ENCODE results near the gene PADI3.

Gene PADI3

GRCh38 chr1:17290553-17290952 is 41.7 kb downstream of the PADI3 start:
- no peak for TF ChIP-seq YY1 (IDR thresholded peaks at IDR 0.05; ENCODE audit: low read depth)
- TF ChIP-seq CREB1 (IDR thresholded peaks at IDR 0.05; ENCODE audit: low read depth) = no peak
- TF ChIP-seq TAF1 (IDR thresholded peaks at IDR 0.05; ENCODE audit: low read depth) = no peak
- TF ChIP-seq, protein P1, sequence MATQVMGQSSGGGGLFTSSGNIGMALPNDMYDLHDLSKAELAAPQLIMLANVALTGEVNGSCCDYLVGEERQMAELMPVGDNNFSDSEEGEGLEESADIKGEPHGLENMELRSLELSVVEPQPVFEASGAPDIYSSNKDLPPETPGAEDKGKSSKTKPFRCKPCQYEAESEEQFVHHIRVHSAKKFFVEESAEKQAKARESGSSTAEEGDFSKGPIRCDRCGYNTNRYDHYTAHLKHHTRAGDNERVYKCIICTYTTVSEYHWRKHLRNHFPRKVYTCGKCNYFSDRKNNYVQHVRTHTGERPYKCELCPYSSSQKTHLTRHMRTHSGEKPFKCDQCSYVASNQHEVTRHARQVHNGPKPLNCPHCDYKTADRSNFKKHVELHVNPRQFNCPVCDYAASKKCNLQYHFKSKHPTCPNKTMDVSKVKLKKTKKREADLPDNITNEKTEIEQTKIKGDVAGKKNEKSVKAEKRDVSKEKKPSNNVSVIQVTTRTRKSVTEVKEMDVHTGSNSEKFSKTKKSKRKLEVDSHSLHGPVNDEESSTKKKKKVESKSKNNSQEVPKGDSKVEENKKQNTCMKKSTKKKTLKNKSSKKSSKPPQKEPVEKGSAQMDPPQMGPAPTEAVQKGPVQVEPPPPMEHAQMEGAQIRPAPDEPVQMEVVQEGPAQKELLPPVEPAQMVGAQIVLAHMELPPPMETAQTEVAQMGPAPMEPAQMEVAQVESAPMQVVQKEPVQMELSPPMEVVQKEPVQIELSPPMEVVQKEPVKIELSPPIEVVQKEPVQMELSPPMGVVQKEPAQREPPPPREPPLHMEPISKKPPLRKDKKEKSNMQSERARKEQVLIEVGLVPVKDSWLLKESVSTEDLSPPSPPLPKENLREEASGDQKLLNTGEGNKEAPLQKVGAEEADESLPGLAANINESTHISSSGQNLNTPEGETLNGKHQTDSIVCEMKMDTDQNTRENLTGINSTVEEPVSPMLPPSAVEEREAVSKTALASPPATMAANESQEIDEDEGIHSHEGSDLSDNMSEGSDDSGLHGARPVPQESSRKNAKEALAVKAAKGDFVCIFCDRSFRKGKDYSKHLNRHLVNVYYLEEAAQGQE (IDR thresholded peaks at IDR 0.05; ENCODE audit: low read depth) = no peak
- TF ChIP-seq USF1 (IDR thresholded peaks at IDR 0.05) = no peak
- TF ChIP-seq FOXM1 (IDR thresholded peaks at IDR 0.05; ENCODE audit: borderline replicate concordance, low read depth) = no peak
- no peak for TF ChIP-seq TCF12 (IDR thresholded peaks at IDR 0.05; ENCODE audit: low read depth)
- TF ChIP-seq CEBPB (IDR thresholded peaks at IDR 0.05) = no peak
- TF ChIP-seq NFIC (IDR thresholded peaks at IDR 0.05) = no peak
- TF ChIP-seq ZBTB7A (IDR thresholded peaks at IDR 0.05; ENCODE audit: low read depth) = no peak
- TF ChIP-seq RAD21 (IDR thresholded peaks at IDR 0.05; ENCODE audit: low read depth) = no peak

DNA sequence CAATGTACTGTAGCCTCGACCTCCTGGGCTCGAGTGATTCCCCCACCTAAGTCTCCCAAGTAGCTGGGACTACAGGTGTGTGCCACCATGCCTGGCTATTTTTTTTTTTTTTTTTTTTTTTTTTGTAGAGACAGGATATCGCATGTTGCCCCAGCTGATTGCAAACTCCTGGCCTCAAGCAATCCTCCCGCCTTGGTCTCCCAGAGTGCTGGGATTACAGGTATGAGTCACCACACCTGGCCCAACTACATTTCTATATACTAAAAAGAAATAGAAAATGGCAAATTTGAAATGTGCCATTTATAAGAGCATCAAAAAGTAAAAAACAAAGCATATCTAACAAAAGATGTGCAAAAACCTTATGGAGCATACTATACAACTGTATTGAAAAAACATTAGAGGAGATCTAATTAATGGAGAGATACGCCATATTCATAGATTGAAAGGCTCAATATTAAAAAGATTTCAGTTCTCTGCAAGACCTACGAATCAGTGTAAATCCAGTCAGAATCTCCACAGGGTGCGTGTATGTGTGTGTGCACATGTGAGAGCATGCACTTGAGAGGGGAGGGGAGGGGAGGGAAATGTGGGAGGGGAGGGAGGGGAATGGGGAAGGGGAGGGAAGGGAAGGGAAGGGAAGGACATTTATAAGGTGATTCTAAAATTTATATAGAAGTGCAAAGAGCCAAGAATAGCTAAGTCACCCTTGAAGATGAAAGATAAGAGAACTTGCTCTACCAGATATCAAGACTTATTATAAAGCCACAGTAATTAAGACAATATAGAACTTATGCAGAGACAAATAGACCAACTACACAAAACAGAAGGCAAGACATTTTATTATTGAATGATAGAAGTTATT is 43.6 kb downstream of the PADI3 start:
- TF ChIP-seq USF1 (IDR thresholded peaks at IDR 0.05) (no peak), CEBPB (IDR thresholded peaks at IDR 0.05) (no peak), TAF1 (IDR thresholded peaks at IDR 0.05; ENCODE audit: low read depth) (no peak)
- TF ChIP-seq, protein P2, sequence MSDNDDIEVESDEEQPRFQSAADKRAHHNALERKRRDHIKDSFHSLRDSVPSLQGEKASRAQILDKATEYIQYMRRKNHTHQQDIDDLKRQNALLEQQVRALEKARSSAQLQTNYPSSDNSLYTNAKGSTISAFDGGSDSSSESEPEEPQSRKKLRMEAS (IDR thresholded peaks at IDR 0.05) = 0 out of 2 replicates have a peak, but pooled peaks have one; percentile 13

DNA sequence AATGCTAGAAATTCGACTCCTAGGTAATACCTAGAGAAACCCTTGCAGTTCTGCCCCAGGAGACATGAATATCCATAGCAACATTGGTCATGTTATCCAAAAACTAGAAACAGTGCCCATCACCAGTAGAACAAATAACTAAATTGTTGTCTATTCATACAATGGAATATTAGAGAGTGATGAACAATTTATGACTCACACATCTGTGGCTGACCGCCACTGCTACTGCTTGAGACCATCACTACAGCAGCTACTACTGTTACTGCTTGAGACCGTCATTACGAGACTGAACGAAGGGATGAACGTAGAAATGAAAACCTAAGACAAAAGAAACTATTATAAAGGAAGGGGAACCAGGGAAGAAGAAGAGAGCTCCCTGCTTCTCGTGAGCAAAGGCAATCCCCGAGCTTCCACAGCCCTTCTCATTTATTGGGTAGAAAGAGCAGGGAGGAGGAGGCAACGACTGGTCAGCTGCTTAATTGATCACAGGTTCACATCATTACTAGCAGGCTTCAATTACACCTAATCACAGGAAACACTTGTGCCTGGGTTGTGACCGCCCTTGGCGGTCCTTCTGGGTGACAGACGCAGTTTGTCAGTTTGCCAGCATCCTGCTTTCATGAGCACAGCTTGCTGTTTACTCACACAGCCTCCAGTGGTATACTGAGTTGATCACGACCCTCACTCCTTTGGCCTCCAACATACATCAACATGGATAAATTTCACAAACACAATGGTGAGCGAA is 45.0 kb downstream of the PADI3 start:
- TF ChIP-seq USF1 (IDR thresholded peaks at IDR 0.05) (no peak), NFIC (IDR thresholded peaks at IDR 0.05) (no peak), TEAD4 (IDR thresholded peaks at IDR 0.05) (no peak), FOXM1 (IDR thresholded peaks at IDR 0.05; ENCODE audit: borderline replicate concordance, low read depth) (no peak), TAF1 (IDR thresholded peaks at IDR 0.05; ENCODE audit: low read depth) (no peak), EP300 (IDR thresholded peaks at IDR 0.05; ENCODE audit: borderline replicate concordance) (no peak), CREB1 (IDR thresholded peaks at IDR 0.05; ENCODE audit: low read depth) (no peak), YY1 (IDR thresholded peaks at IDR 0.05; ENCODE audit: low read depth) (no peak), RAD21 (IDR thresholded peaks at IDR 0.05; ENCODE audit: low read depth) (no peak), EGR1 (IDR thresholded peaks at IDR 0.05) (no peak), TCF12 (IDR thresholded peaks at IDR 0.05; ENCODE audit: low read depth) (no peak), ZBTB7A (IDR thresholded peaks at IDR 0.05; ENCODE audit: low read depth) (no peak), CEBPB (IDR thresholded peaks at IDR 0.05) (no peak)
- TF ChIP-seq, protein P2 (IDR thresholded peaks at IDR 0.05) = no peak
- TF ChIP-seq, protein P1 (IDR thresholded peaks at IDR 0.05; ENCODE audit: low read depth) = no peak

DNA sequence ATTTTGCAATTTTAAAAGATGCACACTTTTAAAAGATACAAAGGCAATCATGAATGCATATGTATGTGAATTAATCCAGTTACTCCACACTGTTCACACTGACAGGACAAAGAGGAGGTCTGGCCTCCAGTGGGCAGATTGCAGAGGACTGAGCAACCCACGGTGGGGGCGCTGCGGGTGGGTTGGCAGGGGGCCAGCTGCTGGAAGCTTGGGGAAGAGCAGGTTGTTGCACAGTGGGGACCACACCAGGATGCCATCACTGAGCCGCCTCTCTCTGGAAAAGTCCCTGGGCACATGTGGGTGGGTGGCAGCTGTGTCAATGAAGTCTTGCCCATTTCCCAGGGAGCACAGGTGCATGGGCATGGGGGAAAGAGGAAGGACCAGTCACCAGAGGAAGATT is 46.4 kb downstream of the PADI3 start:
- peak; percentile 59; the same call in 1 of the 2 replicates for TF ChIP-seq NFIC (IDR thresholded peaks at IDR 0.05)
- TF ChIP-seq TCF12 (IDR thresholded peaks at IDR 0.05; ENCODE audit: low read depth) = no peak

DNA sequence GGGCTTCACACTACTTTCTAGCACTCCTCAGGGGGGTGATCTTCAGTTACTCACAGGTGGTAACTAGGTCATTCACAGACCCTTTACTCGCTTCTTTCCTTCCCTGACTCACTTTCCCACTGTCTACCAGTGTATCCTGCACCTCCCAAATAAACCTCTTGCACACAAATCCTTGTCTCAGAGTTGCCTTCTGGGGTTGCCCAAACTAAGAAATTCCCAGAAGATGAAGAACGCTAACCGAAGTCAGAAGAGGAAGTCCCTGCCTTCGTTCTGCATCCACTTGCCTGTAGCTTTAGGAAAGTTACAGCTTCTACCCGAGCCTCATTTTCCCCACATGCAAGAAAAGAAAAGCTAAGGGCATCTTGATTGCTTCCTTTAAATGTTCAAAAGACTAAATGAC is 47.2 kb downstream of the PADI3 start:
- TF ChIP-seq USF1 (IDR thresholded peaks at IDR 0.05) (no peak), FOXM1 (IDR thresholded peaks at IDR 0.05; ENCODE audit: borderline replicate concordance, low read depth) (no peak), TEAD4 (IDR thresholded peaks at IDR 0.05) (no peak), ZBTB7A (IDR thresholded peaks at IDR 0.05; ENCODE audit: low read depth) (no peak), TCF12 (IDR thresholded peaks at IDR 0.05; ENCODE audit: low read depth) (no peak), YY1 (IDR thresholded peaks at IDR 0.05; ENCODE audit: low read depth) (no peak), TAF1 (IDR thresholded peaks at IDR 0.05; ENCODE audit: low read depth) (no peak), CREB1 (IDR thresholded peaks at IDR 0.05; ENCODE audit: low read depth) (no peak), EP300 (IDR thresholded peaks at IDR 0.05; ENCODE audit: borderline replicate concordance) (no peak), NFIC (IDR thresholded peaks at IDR 0.05) (no peak), RAD21 (IDR thresholded peaks at IDR 0.05; ENCODE audit: low read depth) (no peak), EGR1 (IDR thresholded peaks at IDR 0.05) (no peak), CEBPB (IDR thresholded peaks at IDR 0.05) (no peak)
- TF ChIP-seq, protein P1 (IDR thresholded peaks at IDR 0.05; ENCODE audit: low read depth) = no peak
- TF ChIP-seq, protein P2 (IDR thresholded peaks at IDR 0.05) = no peak
